HS-5 (cell line): Measurements from ENCODE around the gene HSFX4.
"Not testable (repeated sequence)": the region's sequence is repeated elsewhere in the genome, so short reads cannot be mapped to it uniquely, and the experiment has no call there.

Source experiments
- DNase-seq: peaks from one replicate; pipeline ENCODE4 v3.0.0-alpha.2; 2012; ENCODE audit warnings: low read depth

The HSFX4 gene, protein sequence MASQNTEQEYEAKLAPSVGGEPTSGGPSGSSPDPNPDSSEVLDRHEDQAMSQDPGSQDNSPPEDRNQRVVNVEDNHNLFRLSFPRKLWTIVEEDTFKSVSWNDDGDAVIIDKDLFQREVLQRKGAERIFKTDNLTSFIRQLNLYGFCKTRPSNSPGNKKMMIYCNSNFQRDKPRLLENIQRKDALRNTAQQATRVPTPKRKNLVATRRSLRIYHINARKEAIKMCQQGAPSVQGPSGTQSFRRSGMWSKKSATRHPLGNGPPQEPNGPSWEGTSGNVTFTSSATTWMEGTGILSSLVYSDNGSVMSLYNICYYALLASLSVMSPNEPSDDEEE

DNA sequence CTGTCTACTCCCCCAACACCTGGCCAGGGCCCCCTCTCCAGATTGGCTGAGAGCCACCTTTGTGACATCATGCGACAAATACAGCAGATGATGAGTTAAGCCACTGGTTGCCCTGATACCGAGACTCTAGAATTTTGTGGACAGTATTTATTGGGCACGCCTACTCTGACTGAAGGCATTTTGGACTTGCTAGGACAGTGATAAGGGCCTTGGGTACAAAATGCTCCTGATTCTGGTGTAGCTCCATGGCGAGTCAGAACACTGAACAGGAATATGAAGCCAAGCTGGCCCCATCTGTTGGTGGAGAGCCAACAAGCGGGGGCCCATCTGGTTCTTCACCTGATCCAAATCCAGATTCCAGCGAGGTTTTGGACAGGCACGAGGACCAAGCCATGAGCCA lies at the start of gene HSFX4:
TSS of gene HSFX4 (plus strand) at position 174 of the 400 bp plus-strand sequence. CDS start at position 246, 72 bp downstream.
- not testable (repeated sequence) for DNase-seq

DNA sequence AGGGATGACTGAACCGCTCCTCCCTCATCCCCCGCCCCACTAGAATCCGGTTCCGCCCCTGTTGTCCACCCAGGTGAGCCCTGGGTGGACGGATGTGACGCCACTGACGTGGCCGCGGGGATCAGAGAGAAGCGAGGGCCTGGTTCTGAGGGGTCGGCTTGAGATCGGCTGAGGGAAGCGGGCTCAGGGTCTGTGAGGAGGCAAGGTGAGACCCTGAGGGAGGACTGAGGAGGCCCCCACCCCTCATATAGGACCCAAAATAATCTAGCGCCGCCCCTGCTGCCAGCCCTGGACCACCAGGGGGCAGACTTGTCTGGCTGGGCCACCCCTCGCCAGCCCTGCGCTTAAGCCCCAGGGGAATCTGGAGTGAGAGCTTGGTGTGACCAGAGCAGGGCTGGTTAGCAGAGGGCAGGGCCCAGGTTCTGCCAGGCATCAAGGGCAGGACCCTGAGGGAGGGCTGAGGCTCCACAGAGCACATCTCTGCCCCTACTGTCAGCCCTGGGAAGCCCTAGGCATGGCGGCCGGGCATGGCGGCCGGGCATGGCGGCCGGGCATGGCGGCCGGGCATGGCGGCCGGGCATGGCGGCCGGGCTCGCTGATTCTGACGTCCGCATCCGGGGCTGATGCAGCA lies 48.2 kb upstream of the HSFX4 start, which contains the start of gene MAGEA8:
TSS of gene MAGEA8 (plus strand) at position 103 of the 631 bp plus-strand sequence. CDS start 3,090 bp downstream, outside the sequence.
- no peak for DNase-seq

- DNase-seq = not testable (repeated sequence)
Measured at GRCh38 chrX:149890828-149891227, 38.5 kb upstream of the HSFX4 start.

GRCh38 chrX:149898554-149898953 lies 30.8 kb upstream of the HSFX4 start:
- DNase-seq = no peak

- no peak for DNase-seq
Measured at GRCh38 chrX:149903889-149904748, 25.3 kb upstream of the HSFX4 start.

- DNase-seq = no peak
Measured at GRCh38 chrX:149908308-149908707, 21.1 kb upstream of the HSFX4 start.

- no peak for DNase-seq
Measured at GRCh38 chrX:149908727-149909126, 20.6 kb upstream of the HSFX4 start.

- DNase-seq = no peak
Measured at GRCh38 chrX:149909324-149910177, 19.8 kb upstream of the HSFX4 start.

DNA sequence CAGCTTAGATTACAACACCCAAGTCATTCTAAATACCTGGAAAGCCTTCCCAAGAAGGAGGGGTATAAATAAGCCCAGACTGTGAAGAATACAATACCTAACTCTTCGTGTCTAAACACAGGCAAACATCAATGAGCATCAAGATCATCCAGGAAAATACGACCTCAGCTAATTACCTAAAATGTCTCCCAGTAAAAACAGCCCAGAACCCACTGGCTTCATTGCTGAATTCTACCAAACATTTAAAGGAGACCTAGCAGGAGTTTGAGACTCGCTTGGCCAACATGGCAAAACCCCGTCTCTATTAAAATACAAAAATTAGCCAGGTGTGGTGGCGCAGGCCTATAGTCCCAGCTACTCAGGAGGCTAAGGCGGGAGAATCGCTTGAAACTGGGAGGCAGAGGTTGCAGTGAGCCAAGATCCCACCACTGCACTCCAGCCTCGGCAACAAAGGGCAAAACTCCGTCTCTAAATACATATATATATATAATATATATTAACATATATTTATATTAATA lies 19.1 kb upstream of the HSFX4 start:
- no peak for DNase-seq

DNA sequence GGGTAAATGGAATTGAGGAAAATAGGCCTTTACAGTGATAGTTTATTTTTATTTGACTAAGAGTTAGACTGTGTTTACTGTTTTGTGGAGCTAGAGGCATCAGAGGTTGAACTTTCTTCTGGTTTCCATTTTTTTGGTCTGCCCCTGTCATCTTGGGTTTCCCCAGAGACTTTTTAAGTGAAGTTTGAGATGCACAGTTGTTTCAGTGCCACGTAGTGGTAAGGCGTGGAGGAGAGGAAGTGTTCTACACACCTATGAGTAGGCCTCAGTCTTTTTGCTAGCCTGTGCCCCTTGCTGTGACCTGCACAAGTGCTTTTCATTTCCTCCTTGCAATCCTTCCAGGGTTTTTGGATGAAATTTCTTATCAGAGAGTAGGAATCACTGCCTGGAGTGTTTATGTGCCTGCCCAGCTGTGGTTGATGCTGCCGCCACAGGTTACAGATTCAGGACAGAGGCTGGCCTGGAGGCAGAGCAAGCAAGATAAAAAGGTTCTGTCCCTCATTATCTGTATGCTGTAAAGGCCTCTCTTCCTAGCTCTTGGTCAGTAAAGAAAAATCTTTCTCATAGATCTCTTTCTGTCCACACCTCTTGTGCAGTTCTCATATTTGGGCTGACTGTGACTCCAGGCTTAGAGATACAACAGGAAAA lies 12.5 kb upstream of the HSFX4 start:
- no peak for DNase-seq

- not testable (repeated sequence) for DNase-seq
Measured at GRCh38 chrX:149923836-149924235, 5.5 kb upstream of the HSFX4 start.

- DNase-seq = not testable (repeated sequence)
Measured at GRCh38 chrX:149924434-149924833, 4.9 kb upstream of the HSFX4 start.

DNA sequence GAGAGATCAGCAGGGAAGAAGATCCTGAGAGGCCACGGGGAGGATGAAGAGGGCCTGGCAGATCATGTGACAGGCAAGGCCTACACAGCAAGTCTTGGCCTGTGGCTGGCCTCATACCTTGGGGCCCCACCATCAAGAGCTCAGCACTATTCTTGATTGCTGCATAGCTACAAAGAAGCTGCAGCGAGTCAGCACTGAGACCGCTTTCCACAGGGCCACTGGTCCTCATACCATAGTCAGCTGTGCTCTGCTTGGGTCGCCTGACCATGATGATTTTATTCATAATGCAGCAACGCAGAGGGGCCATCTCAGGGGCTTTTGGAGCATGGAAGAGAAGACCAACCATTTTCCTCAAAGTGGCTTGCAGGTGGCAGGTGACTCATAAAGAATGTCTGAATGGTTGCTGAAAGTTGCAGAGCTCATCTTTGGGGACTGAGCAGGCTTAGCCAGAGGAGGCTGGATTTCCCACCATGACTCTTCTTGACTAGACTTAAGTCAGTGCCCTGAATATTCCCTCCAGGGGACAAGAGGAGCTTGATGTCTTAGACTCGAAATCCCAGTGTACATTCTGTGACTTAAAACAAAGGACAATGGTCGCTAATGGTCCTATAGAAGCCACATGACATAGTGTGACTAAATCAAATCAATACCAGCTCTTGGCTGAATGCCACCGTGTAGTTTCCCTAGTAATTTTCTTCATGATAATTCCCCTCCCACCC lies 2.0 kb upstream of the HSFX4 start:
- not testable (repeated sequence) for DNase-seq

- not testable (repeated sequence) for DNase-seq
Measured at GRCh38 chrX:149927964-149928258, 1.5 kb upstream of the HSFX4 start.

DNA sequence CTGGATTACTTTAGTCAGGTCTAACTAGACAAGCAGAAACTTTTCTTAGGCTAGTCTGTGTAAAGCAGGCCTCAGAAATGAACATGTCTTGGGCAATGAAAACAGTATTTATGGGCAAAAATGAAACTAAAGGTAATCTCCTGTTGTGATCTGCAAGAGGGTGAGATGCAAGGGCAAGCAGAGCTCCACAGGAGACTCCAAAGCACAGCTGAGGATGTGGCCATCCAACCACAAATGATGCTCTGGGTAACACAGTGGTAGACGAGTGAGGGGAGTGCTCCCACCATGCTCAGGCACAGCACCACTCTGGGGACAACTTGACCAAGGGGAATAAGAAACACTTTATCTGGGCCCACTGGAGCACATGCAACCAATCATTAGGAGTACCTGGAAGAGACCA lies 738 bp upstream of the HSFX4 start:
- DNase-seq = not testable (repeated sequence)

- not testable (repeated sequence) for DNase-seq
Measured at GRCh38 chrX:149931355-149931754, 2.0 kb downstream of the HSFX4 start.

GRCh38 chrX:149932150-149932549 lies 2.8 kb downstream of the HSFX4 start:
- not testable (repeated sequence) for DNase-seq

GRCh38 chrX:149932970-149933369 lies 3.6 kb downstream of the HSFX4 start:
- DNase-seq = not testable (repeated sequence)

DNA sequence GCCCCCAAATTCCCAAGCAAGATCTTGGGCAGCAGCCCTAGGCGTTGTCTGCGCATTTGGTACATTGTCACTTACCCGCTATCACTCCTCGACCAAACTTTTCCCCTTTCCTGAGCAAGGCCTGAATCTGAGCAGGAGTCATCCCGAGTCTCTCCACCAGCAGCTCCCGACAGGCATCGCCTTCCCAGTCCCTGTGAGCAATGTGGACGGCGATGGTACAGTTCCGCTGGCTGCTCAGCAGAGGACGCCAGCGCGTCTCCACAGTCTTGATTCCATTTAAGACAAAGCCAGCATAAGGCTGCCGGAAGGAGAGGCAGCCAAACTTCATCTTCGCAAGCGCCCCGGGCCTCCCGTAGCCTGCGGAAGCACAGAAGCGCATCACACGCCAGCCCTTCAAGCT lies 4.2 kb downstream of the HSFX4 start:
- DNase-seq = not testable (repeated sequence)

DNA sequence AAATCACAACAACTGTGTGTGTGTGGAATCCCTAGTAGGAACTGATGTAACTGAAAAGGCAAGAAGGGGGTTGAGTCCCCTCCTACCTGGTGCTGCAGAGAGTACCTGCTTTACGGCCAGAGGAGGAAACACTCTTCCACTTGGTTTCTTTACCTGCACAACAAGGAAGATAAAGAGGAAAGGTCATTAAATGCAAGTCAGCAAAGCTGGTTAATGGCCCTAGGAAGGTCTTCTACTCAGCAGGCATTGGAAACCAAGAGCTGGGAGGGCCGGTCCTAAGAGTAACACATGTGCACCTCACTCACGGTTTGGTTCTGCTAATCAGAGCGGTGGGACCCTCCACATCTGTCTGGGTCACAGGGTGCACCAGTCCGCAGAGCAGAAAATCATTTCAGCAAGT lies 8.0 kb downstream of the HSFX4 start:
- DNase-seq = not testable (repeated sequence)
